ACC112 (cell line): ENCODE results near the gene SUMO2.
A peak's percentile ranks its signal among the peaks of the same experiment; 100 is the strongest.
"Not testable (repeated sequence)": the region's sequence is repeated elsewhere in the genome, so short reads cannot be mapped to it uniquely, and the experiment has no call there.

ENCODE experiments used
- H2AFZ ChIP-seq: fragments of 200-600 bp; sonication (generic); one replicate; pipeline ENCODE4 v1.6.0; 2017; ENCODE audit warnings: antibody characterized with exemption, low read length; ENCODE audit not compliant: unreplicated experiment
- H3K27ac ChIP-seq: fragments of 200-600 bp; sonication (generic); 2 replicates; pipeline ENCODE4 v1.5.1; 2014; ENCODE audit warnings: low read depth, mild to moderate bottlenecking, antibody characterized with exemption, low read length, moderate library complexity
- H3K27me3 ChIP-seq: fragments of 200-600 bp; sonication (generic); 2 replicates; pipeline ENCODE4 v1.6.1; 2014; ENCODE audit warnings: mild to moderate bottlenecking, antibody characterized with exemption, low read length, moderate library complexity, mixed read lengths; ENCODE audit not compliant: insufficient read depth
- H3K36me3 ChIP-seq: fragments of 200-600 bp; sonication (generic); 2 replicates; pipeline ENCODE4 v1.6.1; 2016; ENCODE audit warnings: mild to moderate bottlenecking, antibody characterized with exemption, low read length, moderate library complexity, mixed read lengths; ENCODE audit not compliant: insufficient read depth
- H3K4me1 ChIP-seq: fragments of 200-600 bp; sonication (generic); one replicate; pipeline ENCODE4 v1.6.1; 2016; ENCODE audit warnings: low read length, mixed read lengths; ENCODE audit not compliant: insufficient read depth, unreplicated experiment, control insufficient read depth
- H3K4me3 ChIP-seq: fragments of 200-600 bp; sonication (generic); 2 replicates; pipeline ENCODE4 v1.5.1; 2014; ENCODE audit warnings: mild to moderate bottlenecking, low read depth, low read length
- H3K79me2 ChIP-seq: fragments of 200-600 bp; sonication (generic); one replicate; pipeline ENCODE4 v1.6.0; 2016; ENCODE audit warnings: low read length; ENCODE audit not compliant: control insufficient read depth, unreplicated experiment, insufficient read depth

The SUMO2 gene

DNA sequence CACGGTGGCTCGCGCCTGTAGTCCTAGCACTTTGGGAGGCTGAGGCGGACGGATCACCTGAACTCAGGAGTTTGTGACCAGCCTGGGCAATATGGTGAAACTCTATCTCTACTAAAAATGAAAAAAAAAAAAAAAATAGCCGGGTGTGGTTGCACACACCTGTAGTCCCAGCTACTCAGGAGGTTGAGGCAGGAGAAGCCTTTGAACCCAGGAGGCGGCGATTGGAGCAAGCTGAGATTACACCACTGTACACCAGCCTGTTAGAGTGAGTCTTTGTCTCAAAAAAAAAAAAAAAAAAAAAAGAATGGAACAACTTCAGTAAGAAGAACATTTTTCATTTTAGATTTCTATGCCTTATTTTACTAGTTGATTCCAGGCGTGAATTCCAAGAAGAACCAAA is 25.4 kb upstream of the SUMO2 start:
- Histone ChIP-seq H3K27ac (no peak overlapping the region), H3K36me3 (peaks cover 26% of the 10 kb centered on the region), H2AFZ (no peak overlapping the region), H3K4me1 (peaks cover 14% of the 10 kb centered on the region), H3K27me3 (no peaks in the 10 kb centered on the region), H3K4me3 (no peak overlapping the region), H3K79me2 (peaks cover 44% of the 10 kb centered on the region)

DNA sequence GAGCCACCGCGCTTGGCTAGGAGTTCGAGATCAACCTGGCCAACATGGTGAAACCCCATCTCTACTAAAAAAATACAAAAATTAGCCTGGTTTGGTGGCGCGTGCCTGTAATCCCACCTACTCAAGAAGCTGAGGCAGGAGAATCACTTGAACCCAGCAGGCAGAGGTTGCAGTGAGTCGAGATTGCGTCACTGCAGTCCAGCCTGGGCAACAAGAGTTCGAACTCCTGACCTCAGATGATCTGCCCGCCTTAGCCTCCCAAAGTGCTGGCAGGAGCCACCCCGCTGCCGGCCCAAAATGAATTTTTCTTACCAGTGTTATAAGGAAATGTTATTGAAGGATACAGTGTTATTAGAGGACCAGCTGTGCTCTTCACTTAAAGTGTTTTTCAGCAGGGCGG is 25.0 kb upstream of the SUMO2 start:
- no peak overlapping the region for H3K4me3 ChIP-seq
- no peaks in the 10 kb centered on the region for H3K27me3 ChIP-seq
- no peak overlapping the region for H3K27ac ChIP-seq
- H2AFZ ChIP-seq = no peak overlapping the region
- H3K36me3 ChIP-seq = peaks cover 23% of the 10 kb centered on the region
- peaks cover 14% of the 10 kb centered on the region for H3K4me1 ChIP-seq
- peaks cover 44% of the 10 kb centered on the region for H3K79me2 ChIP-seq

DNA sequence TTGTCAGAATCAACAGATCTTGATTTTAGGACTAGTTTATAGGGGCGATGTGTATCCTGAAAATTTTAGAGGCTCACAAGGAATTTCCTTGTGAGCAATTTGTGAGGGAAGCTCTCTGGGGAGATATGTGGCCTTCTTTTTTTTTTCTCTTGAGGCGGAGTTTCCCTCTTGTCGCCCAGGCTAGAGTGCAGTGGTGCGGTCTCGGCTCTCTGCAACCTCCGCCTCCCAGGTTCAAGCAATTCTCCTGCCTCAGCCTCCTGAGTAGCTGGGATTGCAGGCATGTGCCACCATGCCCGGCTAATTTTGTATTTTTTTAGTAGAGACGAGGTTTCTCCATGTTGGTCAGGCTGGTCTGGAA is 24.3 kb upstream of the SUMO2 start:
- not testable (repeated sequence) for H3K27ac ChIP-seq, H2AFZ ChIP-seq, H3K27me3 ChIP-seq
- Histone ChIP-seq H3K79me2 (peaks cover 44% of the 10 kb centered on the region), H3K4me3 (peak overlapping the region; percentile 98), H3K36me3 (peaks cover 20% of the 10 kb centered on the region), H3K4me1 (peaks cover 14% of the 10 kb centered on the region)

DNA sequence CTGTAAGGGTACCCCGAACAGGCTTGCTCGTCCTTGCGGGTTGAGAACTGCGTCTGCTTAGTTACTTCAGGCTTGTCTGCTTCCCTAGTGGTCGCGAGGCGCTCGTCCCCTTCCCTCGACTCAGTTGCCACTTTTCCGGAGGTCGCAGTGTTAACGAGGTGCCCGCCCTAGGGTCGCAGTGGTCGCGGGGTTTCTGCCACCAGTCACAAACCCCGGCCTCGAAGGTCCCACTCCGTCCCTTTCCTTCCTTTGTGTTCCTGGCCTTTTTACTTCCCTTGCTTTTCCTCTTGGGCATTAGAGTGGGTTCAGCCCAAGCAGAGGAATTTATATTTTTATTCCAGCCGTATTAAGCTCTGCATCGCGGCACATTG is 23.0 kb upstream of the SUMO2 start:
- peaks cover 44% of the 10 kb centered on the region for H3K79me2 ChIP-seq
- H3K36me3 ChIP-seq = peaks cover 15% of the 10 kb centered on the region
- no peaks in the 10 kb centered on the region for H3K27me3 ChIP-seq
- peak overlapping the region; percentile 98 for H3K4me3 ChIP-seq
- H2AFZ ChIP-seq = peak overlapping the region; percentile 93
- H3K27ac ChIP-seq = peak overlapping the region; percentile 88
- H3K4me1 ChIP-seq = peaks cover 14% of the 10 kb centered on the region

DNA sequence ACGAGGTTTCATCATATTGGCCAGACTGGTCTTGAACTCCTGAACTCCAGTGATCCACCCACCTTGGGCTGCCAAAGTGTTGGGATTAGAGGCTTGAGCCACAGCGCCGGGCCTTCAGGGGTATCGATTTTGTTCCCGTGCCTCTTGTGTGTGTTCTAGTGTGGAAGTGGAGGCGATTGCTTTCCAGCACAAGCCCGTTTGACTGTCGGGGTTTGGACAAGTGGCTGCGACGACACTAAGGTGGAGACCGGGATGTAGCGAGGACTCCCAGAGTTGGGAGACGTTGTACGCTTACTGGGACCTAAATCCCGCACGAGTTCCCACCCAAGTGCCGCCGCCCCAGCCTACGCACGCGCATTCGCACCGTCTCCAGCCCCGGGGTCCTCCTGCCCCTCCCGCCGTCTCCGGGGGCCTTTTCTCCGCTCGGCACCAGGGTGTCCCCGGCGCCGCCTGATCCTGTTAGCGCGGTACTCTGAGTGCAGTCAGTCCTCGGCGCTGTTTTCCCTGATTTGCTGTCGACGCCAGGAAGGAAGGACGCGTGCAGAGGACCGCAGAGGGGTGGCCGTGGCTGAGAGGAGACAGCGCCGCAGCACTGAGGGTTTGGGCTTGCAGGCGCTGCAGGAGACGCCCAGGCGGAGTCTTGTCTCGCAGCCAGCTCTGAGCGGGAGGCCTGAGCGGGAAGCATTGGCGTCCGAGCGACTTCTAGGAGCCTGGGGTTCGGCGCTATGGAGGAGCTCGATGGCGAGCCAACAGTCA is 22.5 kb upstream of the SUMO2 start, which contains the start of gene NUP85:
Gene NUP85, plus strand, starts transcription at position 643 of the 756 bp plus-strand sequence. Its CDS starts 83 bp downstream, at position 726.
- Histone ChIP-seq H3K79me2 (peaks cover 41% of the 10 kb centered on the region), H3K4me3 (peak within 1 kb of the TSS; percentile 98), H3K4me1 (peaks cover 14% of the 10 kb centered on the region), H3K27me3 (no peaks in the 10 kb centered on the region), H3K27ac (peak within 1 kb of the TSS; percentile 88), H3K36me3 (peaks cover 13% of the 10 kb centered on the region), H2AFZ (peak within 1 kb of the TSS; percentile 93)

DNA sequence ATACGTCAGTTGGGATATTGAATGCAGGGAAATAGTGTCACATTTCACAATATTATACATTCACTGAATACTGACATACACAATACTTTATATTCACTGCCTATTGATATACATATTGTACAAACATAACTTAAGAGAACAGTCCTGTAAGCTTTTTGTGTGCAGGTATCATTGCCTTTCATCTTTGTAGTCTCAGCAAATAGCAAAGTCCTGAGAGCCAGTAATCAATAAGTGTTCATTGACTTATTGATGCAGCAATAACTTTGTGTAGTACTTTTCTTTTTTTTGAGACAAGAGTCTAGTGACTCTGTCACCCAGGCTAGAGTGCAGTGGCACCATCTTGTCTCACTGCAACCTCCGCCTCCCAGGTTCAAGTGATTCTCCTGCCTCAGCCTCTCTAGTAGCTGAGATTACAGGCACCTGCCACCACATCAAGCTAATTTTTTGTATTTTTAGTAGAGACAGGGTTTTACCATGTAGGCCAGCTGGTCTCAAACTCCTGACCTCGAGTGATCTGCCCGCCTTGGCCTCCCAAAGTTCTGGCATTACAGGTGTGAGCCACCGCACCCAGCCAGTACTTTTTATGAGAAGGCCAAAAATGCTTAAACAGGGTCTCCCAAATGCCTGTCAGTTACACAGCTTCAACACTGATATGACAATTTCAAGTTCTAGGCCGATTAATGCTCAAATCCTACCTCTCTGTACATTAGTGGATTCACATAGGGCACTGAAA is 17.3 kb upstream of the SUMO2 start:
- no peaks in the 10 kb centered on the region for H3K36me3 ChIP-seq
- no peaks in the 10 kb centered on the region for H3K27me3 ChIP-seq
- H3K4me1 ChIP-seq = peaks cover 4% of the 10 kb centered on the region
- no peak overlapping the region for H3K4me3 ChIP-seq
- no peaks in the 10 kb centered on the region for H3K79me2 ChIP-seq
- H2AFZ ChIP-seq = no peak overlapping the region
- no peak overlapping the region for H3K27ac ChIP-seq

DNA sequence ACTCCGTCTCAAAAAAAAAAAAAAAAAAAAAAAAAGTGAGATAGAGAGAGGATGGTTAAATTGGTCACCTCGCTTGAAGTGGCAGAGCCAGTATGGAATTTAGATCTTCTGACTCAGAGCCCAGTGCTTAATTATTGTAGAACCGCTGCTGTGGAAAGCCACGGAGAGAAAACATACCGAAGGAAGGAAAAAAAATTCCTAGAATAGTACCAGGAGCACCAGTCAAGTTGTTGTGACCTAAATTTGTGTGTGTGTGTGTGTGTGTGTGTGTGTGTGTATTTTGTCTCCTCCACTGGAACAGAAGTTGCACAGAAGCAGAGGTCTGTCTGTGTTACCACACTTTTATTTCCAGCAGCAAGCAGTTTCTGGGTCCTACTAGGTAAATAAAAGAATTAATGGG is 12.1 kb upstream of the SUMO2 start:
- Histone ChIP-seq H3K79me2 (no peaks in the 10 kb centered on the region), H3K4me1 (no peaks in the 10 kb centered on the region), H2AFZ (no peak overlapping the region), H3K36me3 (no peaks in the 10 kb centered on the region), H3K27me3 (no peaks in the 10 kb centered on the region), H3K27ac (no peak overlapping the region), H3K4me3 (no peak overlapping the region)

DNA sequence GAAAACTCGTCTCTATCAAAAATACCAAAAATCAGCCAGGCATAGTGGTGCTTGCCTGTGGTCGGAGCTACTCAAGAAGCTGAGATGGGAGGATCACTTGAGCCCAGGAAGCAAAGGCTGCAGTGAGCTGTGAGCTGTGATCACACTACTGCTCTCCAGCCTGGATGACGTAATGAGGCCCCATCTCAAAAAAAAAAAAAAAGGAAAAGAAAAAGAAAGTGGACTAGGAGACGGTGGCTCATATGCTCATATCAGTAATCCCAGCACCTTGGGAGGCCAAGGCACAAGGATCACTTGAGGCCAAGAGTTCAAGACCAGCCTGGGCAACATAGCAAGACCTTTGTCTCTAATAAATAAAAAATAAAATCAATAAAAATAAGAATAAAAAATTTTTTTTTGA is 8.8 kb upstream of the SUMO2 start:
- Histone ChIP-seq H3K4me1 (peaks cover 5% of the 10 kb centered on the region), H2AFZ (no peak overlapping the region), H3K36me3 (no peaks in the 10 kb centered on the region), H3K4me3 (no peak overlapping the region), H3K27ac (no peak overlapping the region), H3K27me3 (no peaks in the 10 kb centered on the region), H3K79me2 (no peaks in the 10 kb centered on the region)

- Histone ChIP-seq H3K4me3 (no peak overlapping the region), H3K79me2 (no peaks in the 10 kb centered on the region), H3K27ac (no peak overlapping the region), H3K4me1 (peaks cover 5% of the 10 kb centered on the region), H3K36me3 (no peaks in the 10 kb centered on the region), H3K27me3 (no peaks in the 10 kb centered on the region), H2AFZ (no peak overlapping the region)
These were observed 5.9 kb upstream of the SUMO2 start for GRCh38 chr17:75188614-75189013.

GRCh38 chr17:75183999-75184884 is 1.5 kb upstream of the SUMO2 start:
- Histone ChIP-seq H3K36me3 (peaks cover 2% of the 10 kb centered on the region; the same call in 1 of the 2 replicates), H3K4me1 (peaks cover 5% of the 10 kb centered on the region), H3K79me2 (peaks cover 33% of the 10 kb centered on the region), H2AFZ (no peak overlapping the region), H3K27ac (no peak overlapping the region), H3K27me3 (no peaks in the 10 kb centered on the region), H3K4me3 (no peak overlapping the region)
